SK-N-MC (cell line): Measurements from ENCODE around the gene LRATD1.

ENCODE experiments used
- DNase-seq: peaks from one replicate; pipeline ENCODE4 v3.0.0-alpha.2; 2011; ENCODE audit warnings: low read depth, low spot score
- H3K27ac ChIP-seq: fragments of 200-600 bp; sonication (generic); 2 replicates; pipeline ENCODE4 v1.5.1; 2016; ENCODE audit warnings: mixed run types
- H3K36me3 ChIP-seq: fragments of 200-600 bp; sonication (generic); 2 replicates; pipeline ENCODE4 v1.6.1; 2017; ENCODE audit warnings: antibody characterized with exemption, low read length, mixed read lengths; ENCODE audit not compliant: insufficient read depth
- H3K4me3 ChIP-seq: fragments of 200-600 bp; sonication (generic); 2 replicates; pipeline ENCODE4 v1.5.1; 2016
- H3K9ac ChIP-seq: fragments of 200-600 bp; sonication (generic); 2 replicates; pipeline ENCODE4 v1.8.0; 2017; ENCODE audit warnings: mixed run types, mixed read lengths; ENCODE audit not compliant: insufficient read length
- H3K9me3 ChIP-seq: fragments of 200-600 bp; sonication (generic); 2 replicates; pipeline ENCODE4 v1.6.1; 2017; ENCODE audit warnings: low read depth, mild to moderate bottlenecking, antibody characterized with exemption, low read length, moderate library complexity, mixed read lengths
- EZH2 ChIP-seq: fragments of 200-600 bp; sonication (generic); IDR thresholded peaks from one replicate; pipeline ENCODE4 v1.6.1; 2017; ENCODE audit warnings: antibody characterized with exemption
- FOXP2 ChIP-seq: optimal IDR thresholded peaks from 2 replicates; pipeline ENCODE3; 2011; ENCODE audit warnings: mild to moderate bottlenecking, moderate library complexity; ENCODE audit not compliant: insufficient read depth; ENCODE audit errors: extremely low read length, control extremely low read depth
- POLR2AphosphoS5 ChIP-seq: IDR thresholded peaks from 2 replicates; pipeline ENCODE4 v1.6.1; 2012; ENCODE audit warnings: mild to moderate bottlenecking, low read depth, low read length, borderline replicate concordance

The LRATD1 gene

DNA sequence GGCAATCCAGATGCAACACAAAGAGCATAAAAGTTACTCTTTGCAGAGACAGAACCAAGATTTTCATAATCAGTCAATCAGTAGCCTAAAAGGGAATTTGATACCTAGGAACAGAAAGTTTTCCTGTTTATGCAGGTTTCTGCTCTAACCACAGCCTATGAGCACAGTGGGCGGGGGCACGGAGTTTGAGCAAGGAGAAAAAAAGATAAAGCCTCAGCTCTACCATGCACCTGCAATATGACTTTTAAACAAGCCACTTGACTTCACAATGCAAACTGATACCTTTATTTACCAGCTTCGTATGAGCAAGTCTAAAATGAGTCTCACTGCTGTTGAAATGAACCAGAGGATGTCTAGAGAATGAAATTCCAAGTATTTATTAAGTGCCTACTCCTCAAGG is 5.6 kb upstream of the LRATD1 start:
- H3K27ac ChIP-seq, result no peak overlapping the region
- no peak overlapping the region for H3K9ac ChIP-seq
- H3K9me3 ChIP-seq, result no peaks in the 10 kb centered on the region
- TF ChIP-seq EZH2 (no peak), POLR2AphosphoS5 (no peak), FOXP2 (no peak)
- no peak overlapping the region for H3K4me3 ChIP-seq
- DNase-seq, result no peak
- H3K36me3 ChIP-seq, result no peaks in the 10 kb centered on the region

DNA sequence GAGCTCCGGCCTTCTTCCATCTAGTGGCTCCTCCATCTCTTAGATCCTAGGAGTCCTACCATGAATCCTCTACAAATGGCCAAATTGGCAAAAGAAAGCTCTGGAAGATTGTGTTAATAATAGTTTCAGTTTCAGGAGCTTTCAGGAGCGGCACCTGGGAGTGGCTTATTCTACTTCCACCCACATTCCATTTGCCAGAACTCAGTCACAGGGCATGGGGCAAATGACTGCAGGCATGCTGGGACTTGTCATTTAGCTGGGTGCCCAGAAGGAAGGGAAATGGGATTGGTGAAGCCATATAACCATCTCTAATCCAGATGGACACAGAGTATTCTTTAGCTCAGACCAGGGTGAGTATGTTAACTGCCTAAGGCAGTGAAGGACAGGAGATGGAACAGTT is 3.6 kb upstream of the LRATD1 start:
- no peak for TF ChIP-seq EZH2
- no peak for TF ChIP-seq POLR2AphosphoS5
- no peak for TF ChIP-seq FOXP2
- Histone ChIP-seq H3K36me3 (no peaks in the 10 kb centered on the region), H3K9ac (no peak overlapping the region), H3K9me3 (no peaks in the 10 kb centered on the region), H3K4me3 (no peak overlapping the region), H3K27ac (no peak overlapping the region)
- no peak for DNase-seq

DNA sequence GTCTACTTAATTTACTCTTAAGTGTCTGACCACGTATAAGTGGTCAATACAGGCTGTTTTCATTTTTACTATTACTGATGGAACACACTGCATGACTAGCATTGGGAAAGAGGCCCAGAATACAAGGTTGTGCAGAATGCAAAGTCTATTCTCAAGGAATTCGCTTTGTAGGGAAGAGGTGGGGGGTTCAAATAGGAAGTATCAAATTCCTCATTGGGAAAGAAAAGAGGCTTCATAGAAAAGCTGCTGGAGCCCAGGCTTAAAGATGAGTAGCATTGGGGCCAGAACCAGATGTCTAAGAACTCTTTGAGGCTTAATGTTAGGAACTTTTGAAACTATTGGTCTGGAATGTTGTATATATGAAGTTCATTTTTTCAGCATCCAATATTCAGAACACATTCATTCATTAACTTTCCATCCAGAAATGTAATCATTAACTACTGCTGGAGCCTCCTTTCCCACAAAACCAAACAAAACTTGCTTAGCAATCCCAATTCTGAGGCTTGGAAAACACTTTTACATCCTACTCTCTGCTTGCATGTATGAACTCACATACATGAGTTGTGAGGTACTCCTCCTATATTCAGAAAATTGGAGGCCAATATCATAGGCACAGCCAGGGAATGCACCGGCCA is 994 bp upstream of the LRATD1 start:
- Histone ChIP-seq H3K27ac (no peak overlapping the region), H3K4me3 (no peak overlapping the region), H3K9ac (no peak overlapping the region), H3K36me3 (no peaks in the 10 kb centered on the region), H3K9me3 (no peaks in the 10 kb centered on the region)
- DNase-seq, result no peak
- no peak for TF ChIP-seq POLR2AphosphoS5
- no peak for TF ChIP-seq EZH2
- TF ChIP-seq FOXP2, result no peak

DNA sequence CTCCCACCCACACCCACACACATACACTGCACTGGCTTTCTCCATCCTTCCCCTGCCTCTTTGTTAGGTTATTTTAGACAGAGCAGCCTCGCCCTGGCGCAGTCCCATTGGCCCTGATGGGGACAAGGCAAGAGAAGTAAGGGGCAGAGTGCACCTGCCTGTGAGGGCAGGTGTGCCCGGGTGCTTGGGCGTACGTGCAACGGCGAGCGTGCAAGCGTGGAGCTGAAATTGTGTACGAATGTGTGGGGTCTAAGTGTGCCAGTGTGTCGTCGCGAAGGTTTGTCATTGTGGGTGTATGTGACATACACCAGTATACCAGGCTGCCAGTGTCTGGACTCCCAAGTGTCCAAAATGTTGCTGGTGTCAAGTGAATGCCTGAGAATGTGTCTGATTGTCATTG is 544 bp downstream of the LRATD1 start:
- Histone ChIP-seq H3K9ac (no peak overlapping the region), H3K27ac (no peak overlapping the region), H3K4me3 (no peak overlapping the region), H3K9me3 (no peaks in the 10 kb centered on the region), H3K36me3 (no peaks in the 10 kb centered on the region)
- DNase-seq, result no peak
- no peak for TF ChIP-seq POLR2AphosphoS5
- no peak for TF ChIP-seq EZH2
- TF ChIP-seq FOXP2, result no peak

DNA sequence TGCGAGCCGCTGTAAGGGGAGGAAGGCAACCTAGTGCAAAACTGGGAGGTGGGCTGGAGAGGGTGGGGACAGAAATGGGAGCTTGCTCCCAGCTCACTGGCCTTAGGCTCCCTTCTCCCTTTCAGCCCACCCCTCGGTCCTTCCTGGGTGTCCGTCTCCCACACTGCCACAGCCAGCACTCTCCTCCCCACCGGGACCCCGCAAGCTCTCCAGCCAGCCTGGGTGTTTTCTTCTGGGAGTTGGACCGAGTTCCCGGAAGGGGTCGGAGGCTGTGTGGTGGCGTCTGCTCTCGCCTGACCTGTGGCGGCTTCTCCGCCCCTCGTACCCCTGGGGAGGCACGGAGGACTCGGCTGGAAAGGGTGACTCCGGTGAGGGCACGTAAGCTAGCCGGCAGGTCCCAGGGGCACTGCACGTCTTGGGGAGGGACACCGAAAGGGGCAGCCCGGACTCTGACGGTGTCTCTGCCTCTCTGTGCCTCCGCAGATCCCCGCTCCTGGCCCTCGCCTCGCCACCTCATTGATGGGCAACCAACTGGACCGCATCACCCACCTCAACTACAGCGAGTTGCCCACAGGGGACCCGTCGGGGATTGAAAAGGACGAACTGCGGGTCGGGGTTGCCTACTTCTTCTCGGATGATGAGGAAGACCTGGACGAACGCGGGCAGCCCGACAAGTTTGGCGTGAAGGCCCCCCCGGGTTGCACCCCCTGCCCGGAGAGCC is 1.1 kb downstream of the LRATD1 start:
- Histone ChIP-seq H3K36me3 (no peaks in the 10 kb centered on the region), H3K9me3 (no peaks in the 10 kb centered on the region), H3K27ac (no peak overlapping the region), H3K9ac (no peak overlapping the region), H3K4me3 (no peak overlapping the region)
- TF ChIP-seq EZH2 (no peak), FOXP2 (no peak), POLR2AphosphoS5 (no peak)
- DNase-seq, result no peak

DNA sequence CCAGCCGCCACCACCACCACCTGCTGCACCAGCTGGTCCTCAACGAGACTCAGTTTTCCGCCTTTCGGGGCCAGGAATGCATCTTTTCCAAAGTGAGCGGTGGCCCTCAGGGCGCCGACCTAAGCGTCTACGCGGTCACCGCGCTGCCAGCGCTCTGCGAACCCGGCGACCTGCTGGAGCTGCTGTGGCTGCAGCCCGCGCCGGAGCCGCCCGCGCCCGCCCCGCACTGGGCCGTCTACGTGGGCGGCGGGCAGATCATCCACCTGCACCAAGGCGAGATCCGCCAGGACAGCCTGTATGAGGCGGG is 1.6 kb downstream of the LRATD1 start:
- Histone ChIP-seq H3K9ac (no peak overlapping the region), H3K4me3 (no peak overlapping the region), H3K9me3 (no peaks in the 10 kb centered on the region), H3K36me3 (no peaks in the 10 kb centered on the region), H3K27ac (no peak overlapping the region)
- TF ChIP-seq POLR2AphosphoS5, result no peak
- TF ChIP-seq EZH2, result no peak
- no peak for TF ChIP-seq FOXP2
- no peak for DNase-seq

DNA sequence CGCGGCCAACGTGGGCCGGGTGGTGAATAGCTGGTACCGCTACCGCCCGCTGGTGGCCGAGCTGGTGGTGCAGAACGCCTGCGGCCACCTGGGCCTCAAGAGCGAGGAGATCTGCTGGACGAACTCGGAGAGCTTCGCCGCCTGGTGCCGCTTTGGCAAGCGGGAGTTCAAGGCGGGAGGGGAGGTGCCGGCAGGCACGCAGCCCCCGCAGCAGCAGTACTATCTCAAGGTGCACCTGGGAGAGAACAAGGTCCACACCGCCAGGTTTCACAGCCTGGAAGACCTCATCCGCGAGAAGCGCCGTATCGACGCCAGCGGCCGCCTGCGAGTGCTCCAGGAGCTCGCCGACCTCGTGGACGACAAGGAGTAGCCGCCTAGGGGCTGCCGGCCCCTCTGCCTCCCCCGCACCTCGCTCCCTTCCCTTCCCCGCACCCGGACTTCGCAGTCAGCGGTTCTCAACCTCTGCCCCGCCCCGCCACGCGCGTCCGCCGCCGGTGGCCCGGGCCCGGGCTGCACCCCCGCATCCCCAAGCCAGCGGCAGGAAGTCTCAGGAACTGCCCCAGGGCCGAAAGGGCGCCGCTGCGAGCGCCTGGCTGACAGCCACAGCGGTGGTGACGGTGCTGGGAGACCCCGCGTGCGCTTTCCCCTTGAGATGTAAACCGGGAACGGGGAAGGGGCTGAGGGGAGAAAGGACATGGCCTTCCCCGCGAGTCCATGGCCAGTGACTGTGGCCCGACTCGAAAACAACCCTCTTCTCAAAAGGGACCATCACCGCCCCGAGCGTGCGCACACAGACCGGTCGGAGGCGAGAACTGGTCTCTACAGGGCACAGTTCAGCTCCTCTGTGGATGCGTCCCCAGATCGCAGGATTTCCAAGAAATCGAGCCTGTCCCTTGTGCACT is 2.2 kb downstream of the LRATD1 start:
- H3K9me3 ChIP-seq, result no peaks in the 10 kb centered on the region
- H3K4me3 ChIP-seq, result peak overlapping the region; percentile 57
- H3K36me3 ChIP-seq, result no peaks in the 10 kb centered on the region
- no peak overlapping the region for H3K9ac ChIP-seq
- H3K27ac ChIP-seq, result no peak overlapping the region
- no peak for DNase-seq
- TF ChIP-seq EZH2 (peak; percentile 33), POLR2AphosphoS5 (no peak)

DNA sequence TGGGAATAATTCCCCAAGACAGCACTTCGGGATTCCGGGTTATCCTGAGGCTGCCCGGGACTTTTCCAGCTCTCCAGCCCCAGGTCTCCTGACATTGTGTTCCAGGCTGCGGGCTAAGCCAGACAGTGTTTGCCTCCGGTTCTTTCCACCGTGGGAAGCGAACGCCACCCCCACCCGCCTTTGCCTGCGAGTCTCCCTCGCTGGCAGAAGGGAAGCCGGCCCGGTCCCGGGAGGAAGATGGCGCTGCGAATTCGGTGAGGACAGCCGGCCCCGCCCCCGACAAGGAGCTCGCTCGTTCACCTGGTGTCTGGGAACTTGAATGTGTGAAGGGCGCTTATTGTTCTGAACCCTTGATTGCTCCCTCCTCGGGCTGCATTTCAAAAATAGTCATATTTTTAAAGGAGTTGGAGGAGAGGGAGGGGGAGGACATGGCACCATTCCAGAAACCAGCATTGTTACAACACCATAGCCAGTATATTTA is 2.9 kb downstream of the LRATD1 start:
- no peak for TF ChIP-seq EZH2
- no peak for TF ChIP-seq POLR2AphosphoS5
- no peak for TF ChIP-seq FOXP2
- Histone ChIP-seq H3K4me3 (peak overlapping the region; percentile 57), H3K9ac (no peak overlapping the region), H3K27ac (no peak overlapping the region), H3K36me3 (no peaks in the 10 kb centered on the region), H3K9me3 (no peaks in the 10 kb centered on the region)
- DNase-seq, result no peak

DNA sequence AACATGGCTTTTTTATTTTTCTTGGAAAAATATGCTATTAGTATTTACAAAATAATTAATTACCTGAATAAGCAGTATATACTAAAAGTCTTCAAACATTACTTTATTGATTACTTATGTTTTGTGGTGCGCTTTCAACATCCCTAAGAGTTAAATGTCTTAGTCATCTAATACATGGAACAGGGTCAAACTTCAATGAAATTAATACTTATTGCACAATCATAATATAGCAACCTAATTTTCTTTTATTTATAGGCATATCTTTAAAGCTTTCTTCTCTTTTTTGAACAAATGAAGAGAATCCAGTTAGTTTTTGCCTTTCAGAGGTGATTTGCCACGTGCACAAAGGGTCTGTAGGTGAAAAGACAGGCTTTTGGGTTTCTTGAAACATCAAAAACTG is 6.0 kb downstream of the LRATD1 start:
- H3K4me3 ChIP-seq, result no peak overlapping the region
- H3K27ac ChIP-seq, result no peak overlapping the region
- no peak for DNase-seq
- H3K9me3 ChIP-seq, result no peaks in the 10 kb centered on the region
- H3K9ac ChIP-seq, result no peak overlapping the region
- no peaks in the 10 kb centered on the region for H3K36me3 ChIP-seq
- TF ChIP-seq POLR2AphosphoS5, result no peak
- no peak for TF ChIP-seq EZH2
- no peak for TF ChIP-seq FOXP2
